ENCODE data around the gene CCL14. TPM values are rescaled to one million over a fixed set of nuclear protein-coding genes. Genes with fewer than 3 reads are reported as not detected.

The CCL14 gene
- total and polyA plus RNA-seq, 8 donors, result 14.2 to 123 (median 87.0) TPM

- Histone ChIP-seq H3K9me3 (no peaks in the 10 kb centered on the region), H3K27ac (no peak overlapping the region), H3K4me3 (no peak overlapping the region), H3K4me1 (peaks cover 0 to 8% of the 10 kb centered on the region in 2 donors), H3K27me3 (peaks cover 0 to 8% of the 10 kb centered on the region in 2 donors), H3K36me3 (no peaks in the 10 kb centered on the region)
- DNase-seq, result no peak
- ATAC-seq, result no peak
- intact Hi-C loops (cut with DNase I), result no loop called here
- TF ChIP-seq CTCF (IDR thresholded peaks at IDR 0.05), result no peak
Observed at GRCh38 chr17:35965272-35965671, 21.3 kb downstream of the CCL14 start.

- Histone ChIP-seq H3K4me3 (no peak overlapping the region), H3K27me3 (peaks cover 0 to 8% of the 10 kb centered on the region in 2 donors), H3K4me1 (no peaks in the 10 kb centered on the region), H3K27ac (no peak overlapping the region), H3K9me3 (no peaks in the 10 kb centered on the region), H3K36me3 (no peaks in the 10 kb centered on the region)
- TF ChIP-seq CTCF (IDR thresholded peaks at IDR 0.05), result no peak
- DNase-seq, result no peak
- intact Hi-C loops (cut with DNase I), result no loop called here
- ATAC-seq, result no peak
Observed at GRCh38 chr17:35963663-35964062, 22.9 kb downstream of the CCL14 start.

GRCh38 chr17:35953720-35954119, 32.8 kb downstream of the CCL14 start:
- Histone ChIP-seq H3K4me3 (no peak overlapping the region), H3K36me3 (no peaks in the 10 kb centered on the region), H3K27me3 (peaks cover 0 to 8% of the 10 kb centered on the region in 2 donors), H3K4me1 (no peaks in the 10 kb centered on the region), H3K27ac (no peak overlapping the region), H3K9me3 (no peaks in the 10 kb centered on the region)
- intact Hi-C loops (cut with DNase I), result no loop called here
- DNase-seq, result no peak
- no peak for ATAC-seq
- no peak for TF ChIP-seq CTCF (IDR thresholded peaks at IDR 0.05)

GRCh38 chr17:35949401-35949800, 37.1 kb downstream of the CCL14 start:
- no peak overlapping the region for H3K4me3 ChIP-seq
- H3K9me3 ChIP-seq, result no peaks in the 10 kb centered on the region
- H3K27me3 ChIP-seq, result peaks cover 0 to 8% of the 10 kb centered on the region in 2 donors
- no peak for ATAC-seq
- intact Hi-C loops (cut with DNase I), result no loop called here
- TF ChIP-seq CTCF (IDR thresholded peaks at IDR 0.05), result no peak
- no peak for DNase-seq
- no peaks in the 10 kb centered on the region for H3K36me3 ChIP-seq
- H3K4me1 ChIP-seq, result no peaks in the 10 kb centered on the region
- no peak overlapping the region for H3K27ac ChIP-seq

- DNase-seq (no peak), ATAC-seq (no peak)
- intact Hi-C loops (cut with DNase I), result no loop called here
- Histone ChIP-seq H3K36me3 (no peaks in the 10 kb centered on the region), H3K27me3 (no peaks in the 10 kb centered on the region), H3K4me1 (no peaks in the 10 kb centered on the region), H3K4me3 (no peak overlapping the region), H3K27ac (no peak overlapping the region), H3K9me3 (no peaks in the 10 kb centered on the region)
- TF ChIP-seq CTCF (IDR thresholded peaks at IDR 0.05), result no peak
Observed at GRCh38 chr17:35948092-35948491, 38.4 kb downstream of the CCL14 start.

Measured in left lung (tissue), 10 donors.